Fibroblast of villous mesenchyme (primary cell): ENCODE data around the gene KCNJ3. TPM values are rescaled to one million over a fixed set of nuclear protein-coding genes. Genes with fewer than 3 reads are reported as not detected.

Experiments used
- DNase-seq: peaks from one replicate; pipeline ENCODE4 v3.0.0-alpha.2; 2010; ENCODE audit warnings: low read depth
- H3K4me3 ChIP-seq: 2 replicates; pipeline ENCODE4 v1.5.1; 2011; ENCODE audit warnings: low read depth, mild to moderate bottlenecking, low read length
- CTCF ChIP-seq: IDR thresholded peaks from 2 replicates; pipeline ENCODE4 v1.5.1; 2012; ENCODE audit warnings: low read depth, mild to moderate bottlenecking, low read length; ENCODE audit not compliant: insufficient read depth
- total RNA-seq: library from RNA; depleted of rRNA; stranded (reverse); fragments of >200 nt; gene quantifications from 2 replicates; pipeline ENCODE4 v1.2.3, GENCODE V29; 2012

Gene KCNJ3
- total RNA-seq, 1 donor = not detected

GRCh38 chr2:154776825-154777224 lies 78.3 kb downstream of the KCNJ3 start:
- DNase-seq = no peak
- no peak overlapping the region for H3K4me3 ChIP-seq

GRCh38 chr2:154794406-154794805 lies 95.9 kb downstream of the KCNJ3 start:
- no peak for TF ChIP-seq CTCF
- no peak for DNase-seq
- no peak overlapping the region for H3K4me3 ChIP-seq

More at GRCh38 chr2:154776825-154777224, 78.3 kb downstream of the KCNJ3 start:
- TF ChIP-seq CTCF = no peak

- DNase-seq = no peak
- no peak for TF ChIP-seq CTCF
- no peak overlapping the region for H3K4me3 ChIP-seq
Observed at GRCh38 chr2:154795651-154796050, 97.2 kb downstream of the KCNJ3 start.

GRCh38 chr2:154804451-154804850 lies 106.0 kb downstream of the KCNJ3 start:
- no peak overlapping the region for H3K4me3 ChIP-seq
- DNase-seq = no peak
- TF ChIP-seq CTCF = no peak

GRCh38 chr2:154813636-154814035 lies 115.1 kb downstream of the KCNJ3 start:
- TF ChIP-seq CTCF = no peak
- no peak for DNase-seq
- H3K4me3 ChIP-seq = no peak overlapping the region

- DNase-seq = no peak
- TF ChIP-seq CTCF = no peak
- no peak overlapping the region for H3K4me3 ChIP-seq
Observed at GRCh38 chr2:154814856-154815255, 116.4 kb downstream of the KCNJ3 start.

GRCh38 chr2:154825358-154825757 lies 126.9 kb downstream of the KCNJ3 start:
- no peak for TF ChIP-seq CTCF
- H3K4me3 ChIP-seq = no peak overlapping the region
- no peak for DNase-seq
